ENCODE results near the gene HCFC1R1.

The HCFC1R1 gene

GRCh38 chr16:2977440-2977839 is 46.3 kb downstream of the HCFC1R1 start:
- H3K36me3 ChIP-seq (ENCODE audit: control insufficient read depth in 1 of 2, insufficient read depth in 2 of 2, low read length in 2 of 2), result peaks cover 0 to 2% of the 10 kb centered on the region in 2 donors

GRCh38 chr16:2976673-2977072 is 47.1 kb downstream of the HCFC1R1 start:
- Histone ChIP-seq H3K9ac (ENCODE audit: low read depth in 1 of 2, low read length in 2 of 2) (no peak overlapping the region), H3K9me3 (ENCODE audit: control insufficient read depth in 1 of 2, low read length in 2 of 2) (no peaks in the 10 kb centered on the region), H3K4me1 (ENCODE audit: control insufficient read depth in 1 of 2, insufficient read depth in 2 of 2, low read length in 2 of 2) (peaks cover 4 to 8% of the 10 kb centered on the region in 2 donors), H3K27me3 (ENCODE audit: control insufficient read depth in 1 of 2, insufficient read depth in 2 of 2, low read length in 2 of 2) (no peaks in the 10 kb centered on the region), H3K27ac (ENCODE audit: low read depth, low read length) (no peak overlapping the region), H3K4me3 (ENCODE audit: low read depth in 1 of 2, low read length in 2 of 2) (no peak overlapping the region), H3K36me3 (ENCODE audit: control insufficient read depth in 1 of 2, insufficient read depth in 2 of 2, low read length in 2 of 2) (peaks cover 2 to 3% of the 10 kb centered on the region in 2 donors)

More at GRCh38 chr16:2977440-2977839, 46.3 kb downstream of the HCFC1R1 start:
- H3K9me3 ChIP-seq (ENCODE audit: control insufficient read depth in 1 of 2, low read length in 2 of 2), result no peaks in the 10 kb centered on the region
- no peak overlapping the region for H3K27ac ChIP-seq (ENCODE audit: low read depth, low read length)
- no peak overlapping the region for H3K9ac ChIP-seq (ENCODE audit: low read depth in 1 of 2, low read length in 2 of 2)
- peaks cover 4 to 8% of the 10 kb centered on the region in 2 donors for H3K4me1 ChIP-seq (ENCODE audit: control insufficient read depth in 1 of 2, insufficient read depth in 2 of 2, low read length in 2 of 2)
- H3K4me3 ChIP-seq (ENCODE audit: low read depth in 1 of 2, low read length in 2 of 2), result peak overlapping the region in 1 of 2 donors; percentile 10
- no peaks in the 10 kb centered on the region for H3K27me3 ChIP-seq (ENCODE audit: control insufficient read depth in 1 of 2, insufficient read depth in 2 of 2, low read length in 2 of 2)

GRCh38 chr16:2976201-2976600 is 47.5 kb downstream of the HCFC1R1 start:
- Histone ChIP-seq H3K27me3 (ENCODE audit: control insufficient read depth in 1 of 2, insufficient read depth in 2 of 2, low read length in 2 of 2) (no peaks in the 10 kb centered on the region), H3K27ac (ENCODE audit: low read depth, low read length) (no peak overlapping the region), H3K9me3 (ENCODE audit: control insufficient read depth in 1 of 2, low read length in 2 of 2) (no peaks in the 10 kb centered on the region), H3K36me3 (ENCODE audit: control insufficient read depth in 1 of 2, insufficient read depth in 2 of 2, low read length in 2 of 2) (peaks cover 2 to 3% of the 10 kb centered on the region in 2 donors), H3K4me1 (ENCODE audit: control insufficient read depth in 1 of 2, insufficient read depth in 2 of 2, low read length in 2 of 2) (peaks cover 4 to 6% of the 10 kb centered on the region in 2 donors), H3K4me3 (ENCODE audit: low read depth in 1 of 2, low read length in 2 of 2) (no peak overlapping the region), H3K9ac (ENCODE audit: low read depth in 1 of 2, low read length in 2 of 2) (no peak overlapping the region)

- Histone ChIP-seq H3K27me3 (ENCODE audit: control insufficient read depth in 1 of 2, insufficient read depth in 2 of 2, low read length in 2 of 2) (no peaks in the 10 kb centered on the region), H3K36me3 (ENCODE audit: control insufficient read depth in 1 of 2, insufficient read depth in 2 of 2, low read length in 2 of 2) (peaks cover 2 to 3% of the 10 kb centered on the region in 2 donors), H3K9ac (ENCODE audit: low read depth in 1 of 2, low read length in 2 of 2) (no peak overlapping the region), H3K9me3 (ENCODE audit: control insufficient read depth in 1 of 2, low read length in 2 of 2) (no peaks in the 10 kb centered on the region), H3K27ac (ENCODE audit: low read depth, low read length) (no peak overlapping the region), H3K4me3 (ENCODE audit: low read depth in 1 of 2, low read length in 2 of 2) (no peak overlapping the region), H3K4me1 (ENCODE audit: control insufficient read depth in 1 of 2, insufficient read depth in 2 of 2, low read length in 2 of 2) (peaks cover 2 to 7% of the 10 kb centered on the region in 2 donors)
These were observed 48.5 kb downstream of the HCFC1R1 start for GRCh38 chr16:2975161-2975795.

GRCh38 chr16:2974319-2975056 is 49.3 kb downstream of the HCFC1R1 start:
- Histone ChIP-seq H3K9me3 (ENCODE audit: control insufficient read depth in 1 of 2, low read length in 2 of 2) (no peaks in the 10 kb centered on the region), H3K4me1 (ENCODE audit: control insufficient read depth in 1 of 2, insufficient read depth in 2 of 2, low read length in 2 of 2) (peaks cover 4 to 7% of the 10 kb centered on the region in 2 donors), H3K27me3 (ENCODE audit: control insufficient read depth in 1 of 2, insufficient read depth in 2 of 2, low read length in 2 of 2) (no peaks in the 10 kb centered on the region), H3K4me3 (ENCODE audit: low read depth in 1 of 2, low read length in 2 of 2) (no peak overlapping the region), H3K9ac (ENCODE audit: low read depth in 1 of 2, low read length in 2 of 2) (no peak overlapping the region), H3K36me3 (ENCODE audit: control insufficient read depth in 1 of 2, insufficient read depth in 2 of 2, low read length in 2 of 2) (peaks cover 2 to 3% of the 10 kb centered on the region in 2 donors), H3K27ac (ENCODE audit: low read depth, low read length) (no peak overlapping the region)

GRCh38 chr16:2973605-2974318 is 50.0 kb downstream of the HCFC1R1 start:
- H3K4me3 ChIP-seq (ENCODE audit: low read depth in 1 of 2, low read length in 2 of 2), result no peak overlapping the region
- peaks cover 2 to 3% of the 10 kb centered on the region in 2 donors for H3K36me3 ChIP-seq (ENCODE audit: control insufficient read depth in 1 of 2, insufficient read depth in 2 of 2, low read length in 2 of 2)
- no peak overlapping the region for H3K9ac ChIP-seq (ENCODE audit: low read depth in 1 of 2, low read length in 2 of 2)
- no peaks in the 10 kb centered on the region for H3K9me3 ChIP-seq (ENCODE audit: control insufficient read depth in 1 of 2, low read length in 2 of 2)
- no peak overlapping the region for H3K27ac ChIP-seq (ENCODE audit: low read depth, low read length)
- peaks cover 6 to 10% of the 10 kb centered on the region in 2 donors for H3K4me1 ChIP-seq (ENCODE audit: control insufficient read depth in 1 of 2, insufficient read depth in 2 of 2, low read length in 2 of 2)
- H3K27me3 ChIP-seq (ENCODE audit: control insufficient read depth in 1 of 2, insufficient read depth in 2 of 2, low read length in 2 of 2), result no peaks in the 10 kb centered on the region

GRCh38 chr16:2973093-2973492 is 50.6 kb downstream of the HCFC1R1 start:
- H3K9ac ChIP-seq (ENCODE audit: low read depth in 1 of 2, low read length in 2 of 2), result no peak overlapping the region
- peaks cover 3 to 4% of the 10 kb centered on the region in 2 donors for H3K27me3 ChIP-seq (ENCODE audit: control insufficient read depth in 1 of 2, insufficient read depth in 2 of 2, low read length in 2 of 2)
- no peaks in the 10 kb centered on the region for H3K9me3 ChIP-seq (ENCODE audit: control insufficient read depth in 1 of 2, low read length in 2 of 2)
- peaks cover 12 to 16% of the 10 kb centered on the region in 2 donors for H3K4me1 ChIP-seq (ENCODE audit: control insufficient read depth in 1 of 2, insufficient read depth in 2 of 2, low read length in 2 of 2)
- H3K4me3 ChIP-seq (ENCODE audit: low read depth in 1 of 2, low read length in 2 of 2), result no peak overlapping the region
- no peak overlapping the region for H3K27ac ChIP-seq (ENCODE audit: low read depth, low read length)
- H3K36me3 ChIP-seq (ENCODE audit: control insufficient read depth in 1 of 2, insufficient read depth in 2 of 2, low read length in 2 of 2), result peaks cover 2 to 3% of the 10 kb centered on the region in 2 donors

Data from duodenal mucosa (tissue), 2 donors.